Stimulated activated CD8-positive, alpha-beta memory T cell treated with anti-CD3 and anti-CD28 coated beads, Interleukin-15, amount 100 ng/mL, for 1 hour (primary cell): Measurements from ENCODE around the gene UBC.
"Not testable (repeated sequence)": the region's sequence is repeated elsewhere in the genome, so short reads cannot be mapped to it uniquely, and the experiment has no call there.

ENCODE experiments used
- DNase-seq: peaks from one replicate; pipeline ENCODE4 v3.0.0-alpha.2; 2020; ENCODE audit warnings: low read depth

Gene UBC

DNA sequence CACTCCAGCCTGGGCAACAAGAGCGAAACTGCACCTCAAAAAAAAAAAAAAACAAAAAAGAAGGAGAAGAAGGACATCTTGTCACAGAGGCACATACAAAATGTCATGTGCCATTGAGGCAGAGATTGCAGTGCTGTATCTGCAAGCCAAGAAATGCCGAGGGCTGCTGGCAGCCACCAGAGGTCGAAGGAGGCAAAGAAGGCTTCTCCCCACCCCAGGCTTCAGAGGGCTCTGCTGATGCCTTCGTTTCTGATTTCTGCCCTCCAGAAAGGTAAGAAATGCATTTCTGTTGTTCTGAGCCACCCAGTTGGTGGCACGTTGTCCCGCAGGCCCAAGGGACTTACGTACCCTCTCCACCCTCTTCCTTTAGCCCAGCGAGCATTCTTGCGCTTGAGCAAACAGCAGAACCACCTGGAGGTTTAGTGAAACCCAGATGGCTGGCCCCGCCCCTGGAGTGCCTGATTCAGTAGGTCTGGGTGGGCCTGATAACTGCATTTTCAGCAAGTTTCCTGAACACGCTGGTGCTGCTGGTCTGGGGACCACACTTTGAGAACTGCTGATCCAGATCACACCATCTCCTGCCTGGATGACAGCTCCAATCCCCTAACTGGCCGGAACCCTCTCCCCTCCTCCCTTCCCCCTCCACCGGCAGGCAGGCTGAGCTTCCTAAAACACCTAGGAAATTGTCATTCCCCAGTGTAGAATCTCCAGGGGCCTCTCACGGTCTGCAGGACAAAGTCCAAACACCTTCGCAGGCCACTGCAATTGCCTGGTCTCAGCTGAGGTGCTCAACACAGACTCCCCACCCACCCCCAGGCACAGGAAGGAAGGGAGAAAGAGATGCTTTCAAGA is 29.6 kb downstream of the UBC start:
- DNase-seq: no peak

DNA sequence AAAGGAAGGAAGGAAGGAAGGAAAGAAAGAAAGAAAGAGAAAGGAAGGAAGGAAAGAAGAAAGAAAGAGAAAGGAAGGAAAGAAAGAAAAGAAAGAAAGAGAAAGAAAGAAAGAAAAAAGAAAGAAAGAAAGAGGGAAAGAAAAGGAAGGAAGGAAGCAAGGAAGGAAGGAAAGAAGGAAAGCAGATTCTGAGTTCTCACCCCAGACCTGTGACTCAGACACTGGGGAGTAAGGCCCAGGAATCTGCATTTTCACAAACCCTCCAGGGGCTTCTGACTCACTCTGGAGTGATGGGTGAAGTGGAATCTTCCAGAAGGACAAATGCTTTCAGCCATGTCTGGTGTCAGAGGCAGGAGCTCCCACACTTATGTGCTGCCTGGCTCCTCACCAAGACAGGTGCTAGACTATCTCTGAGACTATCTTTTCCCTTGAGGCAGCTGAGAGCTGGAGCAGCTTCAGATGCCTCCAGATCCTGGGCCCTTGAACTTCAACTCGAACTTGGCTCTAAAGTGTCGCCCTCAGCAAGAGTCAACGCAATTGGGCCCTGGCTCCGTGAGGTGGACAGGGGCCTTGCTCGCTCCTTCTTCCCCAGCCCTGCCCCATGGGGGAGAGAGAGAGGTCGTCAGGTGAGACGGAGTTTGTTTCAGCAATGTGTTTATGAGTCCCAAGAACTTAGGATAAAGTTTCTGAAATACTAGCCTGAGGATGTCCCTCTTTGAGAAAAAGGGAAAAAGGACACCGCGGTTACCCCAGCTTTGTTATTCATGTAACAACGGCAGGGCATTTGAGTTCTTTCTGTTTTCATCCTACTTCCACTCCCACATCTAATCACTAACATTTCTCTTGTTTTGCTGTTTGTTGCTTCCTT is 31.0 kb downstream of the UBC start:
- no peak for DNase-seq

GRCh38 chr12:124881123-124881522 is 33.3 kb downstream of the UBC start:
- DNase-seq: no peak

- not testable (repeated sequence) for DNase-seq
These were observed 34.1 kb downstream of the UBC start for GRCh38 chr12:124880335-124880734.

- no peak for DNase-seq
These were observed 35.5 kb downstream of the UBC start for GRCh38 chr12:124878795-124879516.

GRCh38 chr12:124877423-124877822 is 37.0 kb downstream of the UBC start:
- no peak for DNase-seq

GRCh38 chr12:124876171-124876570 is 38.3 kb downstream of the UBC start:
- no peak for DNase-seq

DNA sequence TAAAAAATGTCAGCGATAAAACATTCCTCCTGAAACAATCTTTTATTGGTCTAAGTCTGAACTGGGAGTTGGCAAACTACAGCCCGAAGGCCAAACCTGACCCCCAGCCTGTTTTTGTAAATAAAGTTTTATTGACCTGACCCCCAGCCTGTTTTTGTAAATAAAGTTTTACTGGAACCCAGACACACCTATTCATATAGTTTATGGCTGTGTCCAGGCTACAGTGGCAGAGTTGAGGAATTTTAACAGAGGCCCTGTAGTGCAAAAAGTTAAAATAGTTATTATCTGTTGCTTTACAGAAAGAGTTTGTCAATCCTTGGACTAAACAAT is 38.7 kb downstream of the UBC start:
- no peak for DNase-seq

GRCh38 chr12:124874988-124875802 is 39.3 kb downstream of the UBC start:
- DNase-seq: no peak

DNA sequence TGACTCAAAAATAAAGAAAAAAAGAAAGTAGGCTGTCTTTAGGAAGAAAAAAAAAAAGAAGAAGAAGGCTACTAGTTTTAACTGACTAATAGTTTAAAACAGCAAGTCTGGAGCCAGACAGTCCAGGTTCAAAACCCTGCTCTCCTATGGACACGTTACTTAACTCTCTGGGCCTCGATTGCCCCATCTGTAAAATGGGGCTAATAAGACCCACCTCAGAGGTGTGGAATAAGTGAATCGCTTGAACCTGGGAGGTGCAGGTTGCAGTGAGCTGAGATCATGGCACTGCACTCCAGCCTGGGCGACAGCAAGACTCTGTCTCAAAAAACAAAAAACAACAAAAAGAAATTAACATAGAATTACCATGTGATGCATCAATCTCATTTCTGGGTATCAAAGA is 40.3 kb downstream of the UBC start:
- no peak for DNase-seq

GRCh38 chr12:124872068-124872719 is 42.3 kb downstream of the UBC start:
- no peak for DNase-seq

GRCh38 chr12:124871297-124871696 is 43.2 kb downstream of the UBC start:
- DNase-seq: no peak

GRCh38 chr12:124870515-124870914 is 43.9 kb downstream of the UBC start:
- DNase-seq: no peak

GRCh38 chr12:124869059-124869665 is 45.3 kb downstream of the UBC start:
- no peak for DNase-seq

DNA sequence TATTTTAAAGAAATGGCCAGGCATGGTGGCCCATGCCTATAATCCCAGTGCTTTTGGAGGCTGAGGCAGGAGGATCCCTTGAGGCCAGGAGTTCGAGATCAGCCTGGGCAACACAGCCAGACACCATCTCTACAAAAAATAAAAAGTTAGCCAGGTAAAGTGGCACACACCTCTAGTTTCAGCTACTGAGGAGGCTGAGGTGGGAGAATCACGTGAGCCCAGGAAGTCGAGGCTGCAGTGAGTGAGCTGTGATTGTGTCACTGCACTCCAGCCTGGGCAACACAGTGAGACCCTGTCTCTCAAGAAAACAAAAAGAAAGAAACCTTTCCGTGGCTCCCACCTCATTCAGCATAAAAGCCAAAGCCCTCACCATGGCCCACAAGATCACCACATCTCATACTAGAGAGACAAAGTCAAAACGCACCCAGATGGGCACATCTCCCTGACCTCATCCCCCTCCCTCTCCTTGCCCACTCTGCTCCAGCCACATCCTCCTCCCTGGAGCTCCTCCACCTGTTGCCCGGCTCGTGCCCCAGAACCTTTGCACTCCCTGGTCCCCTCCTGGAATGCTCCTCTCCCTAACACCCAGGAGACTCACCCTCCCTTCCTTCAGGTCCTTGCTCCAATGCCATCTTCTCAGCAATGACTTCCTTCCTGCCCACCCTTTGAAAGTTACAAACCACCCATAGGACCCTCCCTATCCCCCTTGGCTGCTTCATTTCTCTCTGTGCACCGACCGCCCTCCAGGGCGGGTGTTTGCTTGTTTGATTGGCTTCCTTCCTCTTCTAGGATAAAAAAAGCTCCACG is 46.0 kb downstream of the UBC start:
- no peak for DNase-seq

DNA sequence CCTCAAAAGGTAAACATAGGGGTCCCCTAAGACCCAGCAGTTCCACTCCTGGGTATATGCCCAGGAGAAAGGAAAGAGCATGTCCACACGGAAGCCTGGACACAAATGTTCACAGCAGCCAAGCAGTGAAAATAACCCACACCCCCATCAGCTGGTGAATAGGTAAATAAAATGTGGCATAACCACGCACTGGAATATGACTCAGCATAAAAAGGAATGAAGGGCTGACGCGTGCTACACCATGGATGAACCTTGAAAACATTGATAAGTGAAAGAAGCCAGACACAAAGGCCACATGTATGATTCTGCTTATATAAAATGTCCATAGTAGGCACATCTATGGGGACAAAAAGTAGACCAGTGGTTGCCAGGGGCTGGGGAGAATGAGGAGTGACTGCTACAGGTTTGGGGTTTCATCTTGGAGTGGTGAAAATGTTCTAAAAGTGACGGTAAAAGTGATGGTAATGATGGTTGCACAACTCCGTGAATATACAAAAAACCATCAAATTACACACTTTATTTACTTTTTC is 47.0 kb downstream of the UBC start:
- no peak for DNase-seq

DNA sequence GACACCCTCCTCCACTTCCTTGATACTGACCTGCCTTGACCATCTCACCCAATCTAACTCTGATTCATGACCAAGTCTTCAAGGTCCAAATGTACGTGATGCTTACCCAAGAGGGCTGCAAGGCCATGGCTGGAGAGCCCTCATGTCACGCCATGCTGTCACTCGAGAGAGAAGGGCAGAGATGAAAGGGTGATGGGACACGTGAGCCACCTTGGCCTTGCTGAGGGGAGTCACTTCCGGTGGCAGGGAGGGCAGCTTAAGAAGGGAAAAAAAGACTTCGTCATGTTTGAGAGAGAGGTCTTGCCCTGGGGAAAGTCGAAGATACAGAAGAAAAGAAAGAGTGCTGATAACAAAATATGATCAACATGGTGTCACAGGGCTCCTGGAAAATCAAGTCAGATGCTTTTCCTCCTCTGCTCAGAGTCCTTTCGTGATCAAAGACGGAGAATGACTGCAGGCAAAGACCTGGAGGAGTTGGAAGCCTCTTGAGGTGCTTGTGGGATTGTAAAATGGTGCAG is 47.5 kb downstream of the UBC start:
- no peak for DNase-seq

- no peak for DNase-seq
These were observed 48.1 kb downstream of the UBC start for GRCh38 chr12:124866195-124866882.

- DNase-seq: no peak
These were observed 48.7 kb downstream of the UBC start for GRCh38 chr12:124865728-124866127.
